Measurements from ENCODE around the gene MOB2.

The MOB2 gene

GRCh38 chr11:1484061-1484671, 2.4 kb downstream of the MOB2 start:
- DNase-seq: no peak

GRCh38 chr11:1483445-1483961, 3.1 kb downstream of the MOB2 start:
- DNase-seq: no peak

GRCh38 chr11:1482581-1483444, 3.8 kb downstream of the MOB2 start:
- no peak for DNase-seq

- no peak for DNase-seq
Measured at GRCh38 chr11:1481861-1482441, 4.6 kb downstream of the MOB2 start.

- no peak for DNase-seq
Measured at GRCh38 chr11:1481483-1481825, 5.1 kb downstream of the MOB2 start.

GRCh38 chr11:1480555-1481482, 5.8 kb downstream of the MOB2 start:
- no peak for DNase-seq

GRCh38 chr11:1480191-1480554, 6.4 kb downstream of the MOB2 start:
- DNase-seq: no peak

- no peak for DNase-seq
Measured at GRCh38 chr11:1479678-1480118, 6.9 kb downstream of the MOB2 start.

- DNase-seq: no peak
Measured at GRCh38 chr11:1479006-1479677, 7.4 kb downstream of the MOB2 start.

- no peak for DNase-seq
Measured at GRCh38 chr11:1478544-1478943, 8.0 kb downstream of the MOB2 start.

- no peak for DNase-seq
Measured at GRCh38 chr11:1478011-1478410, 8.6 kb downstream of the MOB2 start.

- DNase-seq: no peak
Measured at GRCh38 chr11:1476940-1477736, 9.4 kb downstream of the MOB2 start.

GRCh38 chr11:1475841-1476240, 10.7 kb downstream of the MOB2 start:
- no peak for DNase-seq

- no peak for DNase-seq
Measured at GRCh38 chr11:1473786-1474185, 12.8 kb downstream of the MOB2 start.

GRCh38 chr11:1473011-1473628, 13.5 kb downstream of the MOB2 start:
- DNase-seq: no peak

- DNase-seq: no peak
Measured at GRCh38 chr11:1472180-1473005, 14.2 kb downstream of the MOB2 start.

- DNase-seq: no peak
Measured at GRCh38 chr11:1471736-1472135, 14.8 kb downstream of the MOB2 start.

GRCh38 chr11:1470681-1471611, 15.6 kb downstream of the MOB2 start:
- no peak for DNase-seq
